ENCODE measurements around the gene RASSF1.
A peak's percentile ranks its signal among the peaks of the same experiment; 100 is the strongest.

Gene RASSF1

DNA sequence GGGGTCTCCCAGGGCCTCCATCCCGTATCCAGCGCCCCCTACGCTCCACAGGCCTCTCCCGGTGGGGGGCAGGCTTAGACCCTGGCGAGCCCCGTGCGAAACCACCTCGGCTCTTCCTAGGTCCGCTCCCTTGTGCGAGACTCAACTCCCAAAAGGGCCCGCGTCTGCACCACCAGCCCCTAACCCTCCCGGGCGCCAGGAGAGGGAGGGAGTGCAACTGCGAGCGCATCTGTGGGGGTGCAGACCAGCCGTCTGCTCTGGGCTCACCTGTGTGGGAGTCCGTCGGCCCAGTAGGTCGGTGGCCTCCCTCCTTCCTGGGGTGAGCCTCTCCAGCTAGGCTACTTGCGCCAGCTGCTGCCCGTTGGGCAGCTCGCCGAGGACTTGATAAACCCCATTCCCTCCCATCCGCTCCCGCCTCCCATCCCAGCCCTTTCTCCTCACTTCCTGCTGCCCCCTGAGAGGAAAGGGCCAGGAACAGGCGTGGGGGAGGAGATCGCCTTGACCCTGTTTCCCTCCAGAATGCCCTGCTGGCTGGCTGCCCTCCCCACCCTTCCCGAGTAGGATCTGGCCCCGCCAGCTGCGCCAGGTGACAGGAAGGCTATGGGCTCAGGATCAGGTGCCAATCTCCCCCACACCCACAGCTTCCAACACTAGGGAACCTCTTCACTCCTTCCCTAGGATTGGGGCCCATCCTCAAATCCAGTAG lies 18.1 kb downstream of the RASSF1 start, which contains the start of gene HYAL2:
TSS of gene HYAL2 (minus strand) at position 360 of the 706 bp plus-strand sequence. CDS start 2,256 bp downstream, outside the sequence.
- Histone ChIP-seq H3K4me3 (ENCODE audit: low read depth, low read length) (peak within 1 kb of the TSS; percentile 65), H3K9me3 (no peaks in the 10 kb centered on the region), H3K27me3 (no peaks in the 10 kb centered on the region), H3K36me3 (peaks cover 17% of the 10 kb centered on the region), H3K4me1 (peaks cover 3% of the 10 kb centered on the region)
- TF ChIP-seq, protein P1, sequence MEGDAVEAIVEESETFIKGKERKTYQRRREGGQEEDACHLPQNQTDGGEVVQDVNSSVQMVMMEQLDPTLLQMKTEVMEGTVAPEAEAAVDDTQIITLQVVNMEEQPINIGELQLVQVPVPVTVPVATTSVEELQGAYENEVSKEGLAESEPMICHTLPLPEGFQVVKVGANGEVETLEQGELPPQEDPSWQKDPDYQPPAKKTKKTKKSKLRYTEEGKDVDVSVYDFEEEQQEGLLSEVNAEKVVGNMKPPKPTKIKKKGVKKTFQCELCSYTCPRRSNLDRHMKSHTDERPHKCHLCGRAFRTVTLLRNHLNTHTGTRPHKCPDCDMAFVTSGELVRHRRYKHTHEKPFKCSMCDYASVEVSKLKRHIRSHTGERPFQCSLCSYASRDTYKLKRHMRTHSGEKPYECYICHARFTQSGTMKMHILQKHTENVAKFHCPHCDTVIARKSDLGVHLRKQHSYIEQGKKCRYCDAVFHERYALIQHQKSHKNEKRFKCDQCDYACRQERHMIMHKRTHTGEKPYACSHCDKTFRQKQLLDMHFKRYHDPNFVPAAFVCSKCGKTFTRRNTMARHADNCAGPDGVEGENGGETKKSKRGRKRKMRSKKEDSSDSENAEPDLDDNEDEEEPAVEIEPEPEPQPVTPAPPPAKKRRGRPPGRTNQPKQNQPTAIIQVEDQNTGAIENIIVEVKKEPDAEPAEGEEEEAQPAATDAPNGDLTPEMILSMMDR (IDR thresholded peaks at IDR 0.05; ENCODE audit: low read depth, low read length) = no peak
- no peak for DNase-seq

DNA sequence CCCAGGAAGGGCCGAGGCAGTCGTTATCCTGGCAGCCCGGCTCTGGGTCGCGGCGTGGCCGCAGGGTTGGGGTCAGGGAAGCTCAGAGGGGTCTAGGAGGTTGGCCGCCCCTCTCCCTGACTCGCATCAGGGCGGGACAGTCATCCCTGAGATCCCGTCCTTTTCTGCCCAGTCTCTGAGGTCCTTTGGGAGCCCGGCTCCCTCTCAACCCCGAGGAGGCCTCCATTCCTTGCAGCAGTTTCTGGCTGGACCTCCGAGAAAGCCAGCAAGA lies 18.6 kb downstream of the RASSF1 start:
- Histone ChIP-seq H3K9me3 (no peaks in the 10 kb centered on the region), H3K4me1 (peaks cover 3% of the 10 kb centered on the region), H3K4me3 (ENCODE audit: low read depth, low read length) (peak overlapping the region; percentile 21; the same call in 1 of the 2 replicates), H3K27me3 (no peaks in the 10 kb centered on the region), H3K36me3 (peaks cover 17% of the 10 kb centered on the region)
- TF ChIP-seq, protein P1 (IDR thresholded peaks at IDR 0.05; ENCODE audit: low read depth, low read length) = no peak
- no peak for DNase-seq

DNA sequence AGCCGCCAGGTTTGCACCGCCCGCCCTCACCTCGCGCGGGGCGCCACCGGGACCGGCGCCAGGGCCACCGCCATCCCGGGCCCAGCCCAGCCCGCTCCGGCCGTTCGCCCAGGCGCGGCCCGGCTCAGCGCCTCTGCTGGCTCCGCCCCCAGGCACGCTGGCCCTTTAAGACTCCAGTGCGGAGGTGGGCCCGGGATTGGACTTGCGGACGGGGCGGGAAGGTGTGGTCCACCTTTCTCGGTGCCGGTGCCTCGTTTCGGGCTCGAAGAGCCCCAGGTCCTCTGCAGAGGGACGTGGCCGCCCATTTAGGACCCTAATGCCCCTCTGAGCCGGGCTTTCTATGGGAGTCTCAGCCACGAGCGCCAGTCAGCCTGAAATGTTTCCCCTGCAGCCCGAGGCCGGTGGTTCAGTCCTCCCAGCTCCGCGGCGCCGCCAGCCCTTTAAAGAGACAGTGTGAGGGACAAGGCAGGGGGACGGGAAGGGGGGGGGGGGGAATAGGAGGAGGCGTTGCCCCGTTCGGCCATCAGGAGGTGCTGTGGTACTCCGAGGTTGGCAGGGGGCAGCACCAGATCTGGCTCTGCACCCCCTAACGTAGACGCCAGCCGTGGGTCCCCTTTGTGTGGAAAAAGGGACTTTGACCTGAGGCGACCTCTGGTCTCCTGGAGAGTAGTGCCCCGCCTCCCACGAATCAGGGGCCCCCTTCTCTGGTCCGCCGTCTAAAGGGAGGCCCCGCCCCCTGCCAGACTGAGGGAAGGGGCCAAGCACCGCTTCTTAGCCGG lies 19.1 kb downstream of the RASSF1 start:
- H3K27me3 ChIP-seq = no peaks in the 10 kb centered on the region
- H3K4me1 ChIP-seq = peaks cover 3% of the 10 kb centered on the region
- peaks cover 17% of the 10 kb centered on the region for H3K36me3 ChIP-seq
- TF ChIP-seq, protein P1 (IDR thresholded peaks at IDR 0.05; ENCODE audit: low read depth, low read length) = peak; percentile 36
- no peaks in the 10 kb centered on the region for H3K9me3 ChIP-seq
- peak overlapping the region; percentile 65 for H3K4me3 ChIP-seq (ENCODE audit: low read depth, low read length)
- DNase-seq = peak; percentile 85

DNA sequence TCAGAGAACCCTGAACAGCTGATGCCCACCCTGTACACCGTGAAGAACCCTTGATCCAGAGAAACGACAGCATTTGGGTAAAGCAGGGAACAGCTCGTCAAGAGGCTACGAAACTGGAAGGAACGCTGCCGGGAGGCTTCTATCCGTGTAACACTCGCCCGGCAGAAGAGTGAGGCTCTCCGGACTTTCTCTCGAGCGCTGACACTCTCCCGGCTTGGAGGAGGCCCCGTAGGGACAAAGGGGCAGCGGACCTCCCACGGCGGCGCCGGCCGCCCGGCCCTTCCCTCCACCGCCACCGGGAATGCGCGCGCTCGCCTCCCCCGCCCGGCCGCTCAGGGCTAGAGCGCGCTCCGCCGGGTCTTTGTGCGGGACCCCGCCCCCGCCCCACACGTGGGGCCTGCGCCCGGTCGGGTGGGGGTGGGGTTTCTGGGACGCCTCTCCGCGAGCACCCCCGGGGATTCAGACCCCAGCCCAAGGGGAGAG lies 19.7 kb downstream of the RASSF1 start:
- peak overlapping the region; percentile 65 for H3K4me3 ChIP-seq (ENCODE audit: low read depth, low read length)
- no peaks in the 10 kb centered on the region for H3K9me3 ChIP-seq
- peak; percentile 72 for DNase-seq
- TF ChIP-seq, protein P1 (IDR thresholded peaks at IDR 0.05; ENCODE audit: low read depth, low read length) = no peak
- H3K27me3 ChIP-seq = no peaks in the 10 kb centered on the region
- peaks cover 3% of the 10 kb centered on the region for H3K4me1 ChIP-seq
- H3K36me3 ChIP-seq = peaks cover 17% of the 10 kb centered on the region

DNA sequence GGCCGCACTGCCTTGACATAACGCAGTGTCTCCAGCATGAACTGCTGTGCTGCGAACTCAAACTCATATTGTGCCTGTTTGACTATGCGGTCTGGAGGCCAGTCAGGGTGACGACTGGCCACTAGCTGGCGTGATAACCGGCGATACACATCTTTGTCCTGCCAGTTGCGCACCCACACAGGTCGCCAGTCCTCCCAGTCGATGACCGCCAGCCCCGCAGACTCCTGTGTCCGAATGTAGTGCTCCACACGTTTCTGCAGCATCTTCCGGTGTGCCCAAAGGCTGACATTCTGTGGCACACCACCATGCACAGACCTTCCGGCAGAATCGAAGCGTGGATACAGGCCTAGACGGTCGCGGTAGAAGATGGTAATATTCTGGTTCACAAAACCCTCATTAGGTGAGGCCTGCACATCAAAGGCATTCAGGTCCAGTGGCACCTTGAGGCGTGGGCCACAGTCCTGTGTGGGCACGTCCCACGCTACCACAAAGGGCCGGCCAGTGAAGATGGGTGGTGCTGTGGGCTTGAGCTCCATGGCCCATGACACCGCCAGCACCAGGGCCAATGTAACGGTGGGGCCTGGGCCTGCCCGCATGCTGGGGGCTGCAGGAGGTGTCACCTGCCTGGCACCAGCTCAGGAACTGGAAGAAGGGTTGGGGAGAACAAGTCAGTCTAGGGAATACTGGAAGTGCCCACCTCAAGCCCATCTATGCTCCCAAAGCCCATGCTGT lies 20.6 kb downstream of the RASSF1 start:
- H3K36me3 ChIP-seq = peaks cover 17% of the 10 kb centered on the region
- H3K9me3 ChIP-seq = no peaks in the 10 kb centered on the region
- DNase-seq = no peak
- H3K4me1 ChIP-seq = peaks cover 3% of the 10 kb centered on the region
- no peaks in the 10 kb centered on the region for H3K27me3 ChIP-seq
- TF ChIP-seq, protein P1 (IDR thresholded peaks at IDR 0.05; ENCODE audit: low read depth, low read length) = no peak
- peak overlapping the region; percentile 65 for H3K4me3 ChIP-seq (ENCODE audit: low read depth, low read length)

Measured in BE2C (cell line).